NB4 (cell line): ENCODE results near the gene ARL5C.

ENCODE experiments used
- POLR2A ChIP-seq: IDR thresholded peaks from 2 replicates; pipeline ENCODE4 v1.6.1; 2011; ENCODE audit warnings: mild to moderate bottlenecking; ENCODE audit not compliant: insufficient read length; ENCODE audit errors: extremely low read depth
- TF ChIP-seq, protein P1 (sequence below): IDR thresholded peaks from one replicate; pipeline ENCODE4 v1.5.1; 2012; ENCODE audit warnings: low read depth, low read length
- TF ChIP-seq, protein P2 (sequence below): IDR thresholded peaks from 2 replicates; pipeline ENCODE4 v1.6.1; 2011; ENCODE audit warnings: low read depth, low read length

DNA sequence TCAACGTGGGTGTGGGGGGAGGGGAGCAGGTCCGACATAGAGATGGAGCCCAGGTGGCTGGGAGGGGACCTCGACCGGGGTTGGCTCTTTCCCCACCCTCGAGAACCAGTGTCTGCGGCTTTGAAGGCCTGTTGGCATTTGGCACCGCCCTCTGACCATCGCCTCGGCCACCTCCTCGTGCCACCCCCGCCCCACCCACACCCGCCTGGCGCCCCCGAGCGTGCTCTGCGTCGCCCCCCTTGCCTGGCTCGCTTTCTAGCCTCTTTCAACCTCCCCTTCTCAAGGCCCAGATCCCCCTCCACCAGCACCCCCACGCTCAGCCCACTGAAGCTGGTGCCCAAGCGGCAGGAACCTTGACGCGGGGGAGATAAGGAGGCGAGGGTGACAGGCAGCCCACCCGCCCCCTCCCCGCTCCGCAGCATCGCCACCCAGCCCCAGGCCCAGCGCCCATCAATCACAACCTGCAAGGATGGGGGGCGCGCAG, 30.9 kb upstream of the ARL5C start:
- TF ChIP-seq, protein P1, sequence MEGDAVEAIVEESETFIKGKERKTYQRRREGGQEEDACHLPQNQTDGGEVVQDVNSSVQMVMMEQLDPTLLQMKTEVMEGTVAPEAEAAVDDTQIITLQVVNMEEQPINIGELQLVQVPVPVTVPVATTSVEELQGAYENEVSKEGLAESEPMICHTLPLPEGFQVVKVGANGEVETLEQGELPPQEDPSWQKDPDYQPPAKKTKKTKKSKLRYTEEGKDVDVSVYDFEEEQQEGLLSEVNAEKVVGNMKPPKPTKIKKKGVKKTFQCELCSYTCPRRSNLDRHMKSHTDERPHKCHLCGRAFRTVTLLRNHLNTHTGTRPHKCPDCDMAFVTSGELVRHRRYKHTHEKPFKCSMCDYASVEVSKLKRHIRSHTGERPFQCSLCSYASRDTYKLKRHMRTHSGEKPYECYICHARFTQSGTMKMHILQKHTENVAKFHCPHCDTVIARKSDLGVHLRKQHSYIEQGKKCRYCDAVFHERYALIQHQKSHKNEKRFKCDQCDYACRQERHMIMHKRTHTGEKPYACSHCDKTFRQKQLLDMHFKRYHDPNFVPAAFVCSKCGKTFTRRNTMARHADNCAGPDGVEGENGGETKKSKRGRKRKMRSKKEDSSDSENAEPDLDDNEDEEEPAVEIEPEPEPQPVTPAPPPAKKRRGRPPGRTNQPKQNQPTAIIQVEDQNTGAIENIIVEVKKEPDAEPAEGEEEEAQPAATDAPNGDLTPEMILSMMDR = no peak
- no peak for TF ChIP-seq POLR2A
- TF ChIP-seq, protein P2, sequence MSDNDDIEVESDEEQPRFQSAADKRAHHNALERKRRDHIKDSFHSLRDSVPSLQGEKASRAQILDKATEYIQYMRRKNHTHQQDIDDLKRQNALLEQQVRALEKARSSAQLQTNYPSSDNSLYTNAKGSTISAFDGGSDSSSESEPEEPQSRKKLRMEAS = no peak
